ENCODE measurements around the gene PRCD. TPM values are rescaled to one million over a fixed set of nuclear protein-coding genes. Genes with fewer than 3 reads are reported as not detected.
"Not testable (repeated sequence)": the region's sequence is repeated elsewhere in the genome, so short reads cannot be mapped to it uniquely, and the experiment has no call there.

PRCD gene
- total RNA-seq, 4 donors from 2014 or later = 0.73 to 2.5 (median 1.4) TPM; not detected in 1

DNA sequence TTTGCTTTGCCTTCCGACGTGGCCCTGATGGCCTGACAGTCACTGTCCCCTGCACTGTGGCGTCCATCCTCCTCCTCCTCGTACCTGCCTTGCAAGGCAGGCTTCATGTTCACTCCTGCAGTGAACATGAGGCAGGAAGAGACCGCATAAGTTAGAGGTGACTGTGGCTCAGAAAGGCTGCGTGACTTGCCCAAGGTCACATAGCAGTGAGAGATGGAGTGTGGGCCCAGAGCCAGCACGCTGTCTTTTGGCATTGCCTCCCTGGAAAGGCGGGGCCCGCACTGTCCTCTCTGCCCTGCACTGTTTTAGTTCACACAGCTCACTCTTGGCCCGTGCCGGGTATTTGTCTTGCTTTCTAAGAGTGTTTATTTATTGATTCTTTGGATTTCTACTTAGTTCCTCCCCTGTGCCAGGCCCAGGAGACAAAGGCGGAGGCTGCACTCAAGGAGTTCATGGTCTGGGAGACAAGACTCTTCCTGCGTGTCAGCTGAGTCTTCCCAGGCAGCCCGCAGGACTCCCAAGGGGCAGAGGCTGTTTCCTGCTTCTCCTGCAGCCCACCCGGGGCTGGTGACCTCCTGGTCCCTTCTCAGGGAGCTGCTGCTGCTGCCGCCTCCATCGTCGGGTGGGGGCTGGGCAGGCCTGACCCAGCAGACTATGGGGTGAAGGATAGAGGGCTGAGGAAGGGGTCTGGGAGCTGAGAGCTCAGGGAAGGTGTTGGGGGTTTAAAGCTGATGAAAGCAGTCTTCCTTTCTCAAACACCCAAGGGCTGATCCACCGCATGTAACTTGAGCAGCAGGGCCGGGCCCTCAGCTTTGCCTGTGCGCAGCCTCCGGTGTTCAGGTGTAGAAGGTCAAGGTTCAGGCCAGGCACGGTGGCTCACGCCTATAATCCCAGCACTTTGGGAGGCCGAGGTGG is 15.0 kb upstream of the PRCD start:
- H3K9me3 ChIP-seq = no peaks in the 10 kb centered on the region
- no peak overlapping the region for H3K4me3 ChIP-seq
- peaks cover 0 to 16% (median 0%) of the 10 kb centered on the region in 4 donors for H3K27me3 ChIP-seq
- H3K27ac ChIP-seq = peak overlapping the region in 3 of 4 donors; percentile 55 to 66 (median 63)
- no peak for DNase-seq
- TF ChIP-seq POLR2A (IDR thresholded peaks at IDR 0.05) (no peak), CTCF (IDR thresholded peaks at IDR 0.05) (no peak)
- 39 to 44% methylated on average over 9 to 16 of the region's 25 CpGs for WGBS, 2 donors
- H3K4me1 ChIP-seq = peaks cover 44 to 61% (median 45%) of the 10 kb centered on the region in 3 donors
- intact Hi-C loops (cut with DNase I) = loop anchor here (5.0 to 10.0 kb wide), 2 partner anchors 97 to 160 kb away; no protein-coding TSS in a partner anchor
- H3K36me3 ChIP-seq = no peaks in the 10 kb centered on the region

- H3K36me3 ChIP-seq, H3K9me3 ChIP-seq, DNase-seq, H3K4me3 ChIP-seq: not testable (repeated sequence)
- intact Hi-C loops (cut with DNase I) = loop anchor here (10.0 kb wide), 1 partner anchor 159 kb away; no protein-coding TSS in a partner anchor
- H3K4me1 ChIP-seq = peaks cover 50 to 67% (median 51%) of the 10 kb centered on the region in 3 donors
- WGBS, 2 donors = 75 to 90% methylated on average over 5 to 7 of the region's 8 CpGs
- peak overlapping the region in 3 of 4 donors; percentile 55 to 66 (median 63) for H3K27ac ChIP-seq
- peaks cover 0 to 16% (median 0%) of the 10 kb centered on the region in 4 donors for H3K27me3 ChIP-seq
Measured at GRCh38 chr17:76525513-76525833, 14.4 kb upstream of the PRCD start.

- Histone ChIP-seq H3K4me3 (peak overlapping the region in 1 of 4 donors; percentile 45), H3K4me1 (peaks cover 59 to 83% (median 64%) of the 10 kb centered on the region in 3 donors), H3K27ac (peak overlapping the region; percentile 68 to 96 (median 88))
- H3K27me3 ChIP-seq, DNase-seq, H3K36me3 ChIP-seq, H3K9me3 ChIP-seq: not testable (repeated sequence)
- intact Hi-C loops (cut with DNase I) = loop anchor here (10.0 kb wide), 1 partner anchor 158 kb away; no protein-coding TSS in a partner anchor
- 38 to 41% methylated on average over 4 to 5 of the region's 9 CpGs for WGBS, 2 donors
Measured at GRCh38 chr17:76527016-76527415, 12.8 kb upstream of the PRCD start.

- H3K36me3 ChIP-seq = no peaks in the 10 kb centered on the region
- peaks cover 0 to 4% (median 0%) of the 10 kb centered on the region in 4 donors for H3K27me3 ChIP-seq
- WGBS, 2 donors = 33 to 41% methylated on average over 16 to 18 of the region's 26 CpGs
- no peaks in the 10 kb centered on the region for H3K9me3 ChIP-seq
- peak; percentile 63 for DNase-seq
- intact Hi-C loops (cut with DNase I) = loop anchor here (10.0 kb wide), 1 partner anchor 157 kb away; no protein-coding TSS in a partner anchor
- H3K27ac ChIP-seq = peak overlapping the region; percentile 68 to 96 (median 88)
- H3K4me1 ChIP-seq = peaks cover 59 to 86% (median 68%) of the 10 kb centered on the region in 3 donors
- H3K4me3 ChIP-seq = peak overlapping the region in 2 of 4 donors; percentile 4 to 45
- TF ChIP-seq POLR2A (IDR thresholded peaks at IDR 0.05) (peak in 1 of 4 donors; percentile 39), CTCF (IDR thresholded peaks at IDR 0.05) (peak in 2 of 6 experiments; percentile 9 to 26)
Measured at GRCh38 chr17:76527430-76528111, 12.3 kb upstream of the PRCD start.

GRCh38 chr17:76528156-76528527 is 11.7 kb upstream of the PRCD start:
- WGBS, 2 donors = 65 to 66% methylated on average over 8 to 12 of the region's 15 CpGs
- peak overlapping the region in 3 of 4 donors; percentile 2 to 45 (median 4) for H3K4me3 ChIP-seq

More at GRCh38 chr17:76528156-76528527, 11.7 kb upstream of the PRCD start:
- peak overlapping the region; percentile 68 to 96 (median 88) for H3K27ac ChIP-seq
- intact Hi-C loops (cut with DNase I) = loop anchor here (10.0 kb wide), 1 partner anchor 157 kb away; no protein-coding TSS in a partner anchor
- no peaks in the 10 kb centered on the region for H3K27me3 ChIP-seq
- no peaks in the 10 kb centered on the region for H3K9me3 ChIP-seq
- no peak for DNase-seq
- H3K36me3 ChIP-seq = no peaks in the 10 kb centered on the region
- TF ChIP-seq CTCF (IDR thresholded peaks at IDR 0.05) (no peak), POLR2A (IDR thresholded peaks at IDR 0.05) (no peak)
- peaks cover 56 to 81% (median 65%) of the 10 kb centered on the region in 3 donors for H3K4me1 ChIP-seq

Measured in esophagus squamous epithelium (tissue), 5 donors.